Measurements from ENCODE around the gene AIFM3. TPM values are rescaled to one million over a fixed set of nuclear protein-coding genes. Genes with fewer than 3 reads are reported as not detected.

AIFM3 gene
- total RNA-seq, 3 donors from 2014 or later = 1.6 to 3.3 (median 2.2) TPM

DNA sequence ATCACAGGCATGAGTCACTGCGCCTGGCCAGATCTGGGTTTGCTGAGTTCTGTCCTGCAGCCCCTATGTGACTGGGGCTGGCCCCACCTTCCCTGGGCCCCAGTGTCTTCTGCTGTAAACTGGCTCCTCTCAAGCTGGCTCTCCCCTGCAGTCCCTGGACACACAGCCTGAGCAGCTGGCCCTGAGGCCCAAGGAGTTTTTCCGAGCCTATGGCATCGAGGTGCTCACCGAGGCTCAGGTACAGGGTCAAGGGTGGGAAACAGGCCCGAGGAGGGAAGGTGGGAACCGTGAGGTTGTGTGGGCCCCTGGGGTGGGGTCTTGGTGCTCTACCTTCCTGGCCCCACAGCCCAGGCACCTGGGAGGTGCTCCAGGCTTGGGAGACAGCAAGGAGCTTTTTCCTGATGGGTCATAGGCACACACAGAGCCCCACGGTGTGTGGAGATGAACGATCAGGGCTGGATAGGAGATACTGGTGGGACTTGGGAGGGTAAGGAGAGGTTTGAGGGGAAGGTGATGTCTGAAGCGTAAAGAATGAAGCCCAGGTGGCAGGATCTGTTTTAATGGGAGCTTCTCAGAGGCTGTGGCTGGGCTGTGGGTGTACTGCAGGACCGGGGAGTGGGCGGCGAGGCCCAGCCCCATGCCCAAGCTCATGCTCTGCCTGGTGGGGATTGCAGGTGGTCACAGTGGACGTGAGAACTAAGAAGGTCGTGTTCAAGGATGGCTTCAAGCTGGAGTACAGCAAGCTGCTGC lies 8.7 kb downstream of the AIFM3 start:
- TF ChIP-seq, protein P1, sequence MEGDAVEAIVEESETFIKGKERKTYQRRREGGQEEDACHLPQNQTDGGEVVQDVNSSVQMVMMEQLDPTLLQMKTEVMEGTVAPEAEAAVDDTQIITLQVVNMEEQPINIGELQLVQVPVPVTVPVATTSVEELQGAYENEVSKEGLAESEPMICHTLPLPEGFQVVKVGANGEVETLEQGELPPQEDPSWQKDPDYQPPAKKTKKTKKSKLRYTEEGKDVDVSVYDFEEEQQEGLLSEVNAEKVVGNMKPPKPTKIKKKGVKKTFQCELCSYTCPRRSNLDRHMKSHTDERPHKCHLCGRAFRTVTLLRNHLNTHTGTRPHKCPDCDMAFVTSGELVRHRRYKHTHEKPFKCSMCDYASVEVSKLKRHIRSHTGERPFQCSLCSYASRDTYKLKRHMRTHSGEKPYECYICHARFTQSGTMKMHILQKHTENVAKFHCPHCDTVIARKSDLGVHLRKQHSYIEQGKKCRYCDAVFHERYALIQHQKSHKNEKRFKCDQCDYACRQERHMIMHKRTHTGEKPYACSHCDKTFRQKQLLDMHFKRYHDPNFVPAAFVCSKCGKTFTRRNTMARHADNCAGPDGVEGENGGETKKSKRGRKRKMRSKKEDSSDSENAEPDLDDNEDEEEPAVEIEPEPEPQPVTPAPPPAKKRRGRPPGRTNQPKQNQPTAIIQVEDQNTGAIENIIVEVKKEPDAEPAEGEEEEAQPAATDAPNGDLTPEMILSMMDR (IDR thresholded peaks at IDR 0.05) = no peak
- no peak for TF ChIP-seq POLR2A (IDR thresholded peaks at IDR 0.05)
- TF ChIP-seq POLR2AphosphoS5 (IDR thresholded peaks at IDR 0.05) = no peak
- intact Hi-C loops (cut with DNase I; ENCODE audit: low total_unique reads) = no loop called here
- H3K9me3 ChIP-seq = no peaks in the 10 kb centered on the region
- no peaks in the 10 kb centered on the region for H3K27me3 ChIP-seq
- no peak for DNase-seq (ENCODE audit: low spot score in 2 of 2)
- no peak overlapping the region for H3K4me3 ChIP-seq
- H3K4me1 ChIP-seq = peaks cover 4 to 6% of the 10 kb centered on the region in 2 donors
- no peaks in the 10 kb centered on the region for H3K36me3 ChIP-seq
- H3K27ac ChIP-seq = no peak overlapping the region

- no peaks in the 10 kb centered on the region for H3K27me3 ChIP-seq
- no peak for TF ChIP-seq POLR2A (IDR thresholded peaks at IDR 0.05)
- TF ChIP-seq, protein P1 (IDR thresholded peaks at IDR 0.05) = no peak
- no peak for TF ChIP-seq POLR2AphosphoS5 (IDR thresholded peaks at IDR 0.05)
- no peak overlapping the region for H3K27ac ChIP-seq
- intact Hi-C loops (cut with DNase I; ENCODE audit: low total_unique reads) = no loop called here
- no peaks in the 10 kb centered on the region for H3K9me3 ChIP-seq
- no peak overlapping the region for H3K4me3 ChIP-seq
- no peaks in the 10 kb centered on the region for H3K36me3 ChIP-seq
- peaks cover 4 to 12% of the 10 kb centered on the region in 2 donors for H3K4me1 ChIP-seq
- DNase-seq (ENCODE audit: low spot score in 2 of 2) = no peak
Observed at GRCh38 chr22:20976291-20976877, 9.3 kb downstream of the AIFM3 start.

DNA sequence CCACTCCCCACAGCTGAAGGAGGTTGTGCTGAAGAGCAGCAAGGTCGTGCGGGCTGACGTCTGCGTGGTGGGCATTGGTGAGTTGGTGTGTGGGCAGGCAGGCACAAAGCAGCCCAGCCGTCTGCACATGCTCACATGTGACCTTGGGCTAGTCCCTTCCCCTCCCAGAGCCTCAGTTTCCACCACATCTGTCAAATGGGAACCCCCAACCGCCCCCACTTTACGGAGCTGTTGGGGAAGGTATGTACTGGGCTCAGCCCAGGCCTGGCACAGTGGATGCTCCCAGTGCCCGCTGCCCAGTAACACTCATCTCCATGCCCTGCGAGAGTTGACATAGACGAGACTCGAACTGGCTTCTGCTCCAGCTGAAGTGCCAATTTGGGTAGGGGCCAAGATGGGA lies 10.0 kb downstream of the AIFM3 start:
- Histone ChIP-seq H3K27me3 (no peaks in the 10 kb centered on the region), H3K9me3 (no peaks in the 10 kb centered on the region), H3K36me3 (no peaks in the 10 kb centered on the region), H3K4me3 (no peak overlapping the region), H3K4me1 (peaks cover 4 to 12% of the 10 kb centered on the region in 2 donors), H3K27ac (no peak overlapping the region)
- no peak for TF ChIP-seq POLR2A (IDR thresholded peaks at IDR 0.05)
- TF ChIP-seq, protein P1 (IDR thresholded peaks at IDR 0.05) = no peak
- no peak for TF ChIP-seq POLR2AphosphoS5 (IDR thresholded peaks at IDR 0.05)
- intact Hi-C loops (cut with DNase I; ENCODE audit: low total_unique reads) = no loop called here
- no peak for DNase-seq (ENCODE audit: low spot score in 2 of 2)

GRCh38 chr22:20977516-20978170 lies 10.6 kb downstream of the AIFM3 start:
- intact Hi-C loops (cut with DNase I; ENCODE audit: low total_unique reads) = no loop called here
- Histone ChIP-seq H3K36me3 (no peaks in the 10 kb centered on the region), H3K4me1 (peaks cover 4 to 13% of the 10 kb centered on the region in 2 donors), H3K4me3 (no peak overlapping the region), H3K27ac (no peak overlapping the region), H3K9me3 (no peaks in the 10 kb centered on the region), H3K27me3 (no peaks in the 10 kb centered on the region)
- no peak for DNase-seq (ENCODE audit: low spot score in 2 of 2)
- TF ChIP-seq POLR2A (IDR thresholded peaks at IDR 0.05) = no peak
- TF ChIP-seq, protein P1 (IDR thresholded peaks at IDR 0.05) = no peak
- TF ChIP-seq POLR2AphosphoS5 (IDR thresholded peaks at IDR 0.05) = no peak

DNA sequence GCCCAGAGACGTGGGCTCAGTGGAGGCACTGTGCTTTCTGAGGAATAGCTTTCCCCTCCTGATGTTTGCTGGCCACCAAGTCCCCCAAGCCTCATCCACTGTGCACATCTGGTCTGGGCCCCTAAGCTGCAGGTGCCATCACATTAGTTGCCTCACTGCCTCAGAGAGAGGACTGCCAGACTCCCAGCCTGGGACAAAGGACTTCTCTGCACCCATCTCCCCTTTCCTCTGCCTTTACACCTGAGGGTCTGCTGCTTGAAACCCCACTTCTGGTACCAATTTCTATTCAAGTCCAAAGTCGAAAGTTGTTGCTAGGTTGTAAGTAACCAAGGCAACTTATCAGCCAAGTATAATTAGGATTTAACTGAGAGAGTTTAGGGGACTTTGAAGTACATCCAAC lies 11.4 kb downstream of the AIFM3 start:
- no peaks in the 10 kb centered on the region for H3K9me3 ChIP-seq
- TF ChIP-seq POLR2A (IDR thresholded peaks at IDR 0.05) (no peak), POLR2AphosphoS5 (IDR thresholded peaks at IDR 0.05) (no peak)
- TF ChIP-seq, protein P1 (IDR thresholded peaks at IDR 0.05) = no peak
- H3K27ac ChIP-seq = no peak overlapping the region
- H3K4me1 ChIP-seq = peaks cover 4 to 20% of the 10 kb centered on the region in 2 donors
- intact Hi-C loops (cut with DNase I; ENCODE audit: low total_unique reads) = no loop called here
- no peak overlapping the region for H3K4me3 ChIP-seq
- no peaks in the 10 kb centered on the region for H3K36me3 ChIP-seq
- no peaks in the 10 kb centered on the region for H3K27me3 ChIP-seq
- no peak for DNase-seq (ENCODE audit: low spot score in 2 of 2)
